Stimulated activated CD4-positive, alpha-beta T cell treated with anti-CD3 and anti-CD28 coated beads, Interleukin-4, amount 100 ng/mL, for 4 hours (primary cell): ENCODE measurements around the gene NEMP1.

Experiments used
- DNase-seq, 2 experiments: peaks; one replicate each; pipeline ENCODE4 v3.0.0-alpha.2; 2020

Gene NEMP1

DNA sequence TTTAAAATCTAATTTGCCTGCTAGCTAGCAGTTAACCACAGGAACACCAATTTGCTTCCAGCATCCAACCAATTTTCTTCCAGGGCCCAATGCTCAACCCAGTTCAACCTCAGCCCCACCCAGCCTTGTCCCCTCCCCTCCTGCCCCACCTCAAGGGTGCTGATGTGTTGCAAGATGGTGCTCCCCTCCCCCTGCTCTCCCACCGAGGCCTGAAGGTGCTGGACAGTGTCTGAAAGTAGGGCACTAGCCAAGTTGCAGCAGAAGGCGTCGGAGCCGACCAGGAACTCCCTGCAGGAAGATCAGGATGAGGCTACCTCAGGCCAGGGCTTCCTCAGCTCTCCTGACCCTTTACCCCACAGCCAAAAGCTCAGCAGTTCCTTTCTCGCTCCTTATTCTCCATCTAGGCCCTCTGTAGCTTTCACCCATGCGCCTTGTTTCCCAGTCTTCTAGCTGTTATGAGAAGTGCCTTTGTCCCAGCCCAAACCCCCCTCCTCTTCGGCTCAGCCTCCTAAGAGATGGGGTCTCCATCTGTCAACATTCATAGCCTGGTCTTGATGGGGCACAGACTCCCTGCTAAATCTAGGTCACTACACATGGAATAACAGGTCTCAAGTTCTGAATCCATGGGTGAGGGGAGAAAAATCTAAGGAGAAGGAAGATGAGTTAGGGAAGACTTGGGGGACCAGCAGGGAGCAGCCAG lies 29.0 kb upstream of the NEMP1 start:
- no peak for DNase-seq

- DNase-seq, result no peak
These were observed 27.6 kb upstream of the NEMP1 start for GRCh38 chr12:57106021-57106708.

- DNase-seq, result no peak
These were observed 26.6 kb upstream of the NEMP1 start for GRCh38 chr12:57105011-57105753.

DNA sequence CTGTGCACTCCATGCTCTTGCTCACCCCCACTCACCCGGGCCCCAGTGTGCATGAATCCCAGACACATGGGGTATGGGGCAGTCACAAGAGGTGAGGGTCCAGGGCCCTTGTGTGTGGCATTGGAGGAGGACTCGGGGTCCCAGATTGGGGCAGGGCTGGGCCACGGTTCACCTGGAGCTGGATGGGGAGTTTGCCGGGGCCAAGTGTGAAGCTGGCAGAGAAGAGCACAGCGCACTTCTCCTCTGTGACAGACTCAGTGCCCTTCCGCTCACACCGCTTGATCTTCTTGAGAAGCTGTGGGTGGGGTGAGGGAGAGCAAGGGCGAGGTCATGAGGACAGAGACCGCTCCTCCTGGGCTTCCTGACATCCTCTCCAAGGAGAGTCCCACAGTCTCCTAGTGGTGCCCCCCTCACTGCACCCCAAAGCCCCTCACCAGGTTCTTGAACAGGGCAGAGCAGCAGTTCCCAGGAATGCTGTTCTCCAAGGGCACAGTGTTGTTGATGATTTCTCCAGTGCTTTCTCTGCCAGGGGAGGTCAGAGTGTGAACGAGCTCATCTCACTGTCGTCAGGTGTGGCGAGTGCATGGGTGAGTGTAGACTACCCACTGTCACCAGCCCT lies 25.8 kb upstream of the NEMP1 start:
- no peak for DNase-seq

DNA sequence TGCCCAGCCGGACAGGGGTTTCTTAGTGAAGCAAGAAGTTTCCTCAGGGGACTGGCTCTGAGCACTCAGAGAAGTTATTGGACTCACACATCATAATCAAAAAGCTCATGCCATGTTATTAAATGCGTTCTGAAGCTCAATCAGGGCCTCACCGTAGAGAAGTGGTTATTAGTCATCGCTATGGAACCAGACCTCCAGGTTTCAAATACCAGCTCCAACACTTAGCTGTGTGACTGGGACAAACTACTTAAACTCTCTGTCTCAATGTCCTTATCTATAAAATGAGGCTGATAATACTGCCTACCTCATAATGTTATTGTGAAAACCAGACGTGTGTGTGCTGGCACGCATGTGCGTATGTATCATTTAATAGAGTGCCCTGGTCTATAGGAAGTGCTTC lies 25.3 kb upstream of the NEMP1 start:
- DNase-seq, result no peak

- no peak for DNase-seq
These were observed 23.5 kb upstream of the NEMP1 start for GRCh38 chr12:57101892-57102695.

GRCh38 chr12:57099766-57100165 lies 21.2 kb upstream of the NEMP1 start:
- DNase-seq, result no peak

- no peak for DNase-seq
These were observed 20.6 kb upstream of the NEMP1 start for GRCh38 chr12:57099047-57099714.

- no peak for DNase-seq
These were observed 20.0 kb upstream of the NEMP1 start for GRCh38 chr12:57098546-57098945.

DNA sequence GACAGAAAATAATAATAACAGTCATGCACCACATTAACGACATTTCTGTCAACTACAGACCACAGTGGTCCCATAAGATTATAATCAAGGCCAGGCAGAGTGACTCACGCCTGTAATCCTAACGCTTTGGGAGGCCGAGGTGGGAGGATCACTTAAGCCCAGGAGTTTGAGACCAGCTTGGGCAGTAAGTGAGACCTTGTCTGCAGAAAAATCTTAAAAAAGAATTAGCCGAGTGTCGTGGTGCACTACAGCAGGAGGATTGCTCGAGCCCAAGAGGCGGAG lies 18.9 kb upstream of the NEMP1 start:
- DNase-seq, result no peak

DNA sequence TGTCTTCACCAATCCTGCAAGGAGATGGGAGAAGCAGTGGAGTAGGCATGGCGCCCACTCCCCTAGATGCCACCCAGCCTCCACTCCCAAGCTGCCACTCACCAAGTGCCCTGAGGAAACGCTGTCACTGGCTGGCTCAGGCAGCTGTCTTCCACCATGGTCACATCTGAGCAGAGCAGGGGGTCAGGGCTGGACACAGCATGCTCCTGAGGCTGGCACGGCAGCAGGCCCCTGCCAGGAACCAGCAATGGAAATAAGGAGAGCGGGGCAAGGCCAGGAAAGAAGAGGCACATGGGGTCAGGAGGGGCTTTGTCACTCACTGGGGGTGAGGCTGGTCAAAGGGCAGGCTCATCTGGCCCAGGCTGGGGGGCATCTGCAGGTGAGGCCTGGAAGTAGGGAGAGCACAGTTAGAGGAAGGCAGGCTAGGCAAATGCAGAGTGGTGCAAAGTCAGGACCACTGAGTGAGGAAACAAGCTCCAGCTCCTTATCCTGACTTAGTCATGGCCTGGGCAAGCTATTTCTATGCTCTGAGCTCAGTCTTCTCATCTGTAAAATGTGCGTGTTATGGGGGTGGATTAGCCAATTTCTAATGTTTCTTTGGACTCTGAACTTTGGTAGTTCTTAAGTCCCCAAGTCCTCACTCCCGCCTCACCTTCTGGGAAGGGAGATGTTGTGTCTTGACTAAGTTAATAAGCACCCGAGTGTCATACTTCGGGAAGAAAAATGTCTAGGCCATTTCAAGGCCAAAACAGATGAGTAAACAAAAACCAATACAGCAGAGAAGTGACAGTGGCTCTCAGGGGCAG lies 18.4 kb upstream of the NEMP1 start:
- no peak for DNase-seq

GRCh38 chr12:57096099-57096572 lies 17.5 kb upstream of the NEMP1 start:
- no peak for DNase-seq

GRCh38 chr12:57095440-57095839 lies 16.8 kb upstream of the NEMP1 start:
- DNase-seq, result no peak

DNA sequence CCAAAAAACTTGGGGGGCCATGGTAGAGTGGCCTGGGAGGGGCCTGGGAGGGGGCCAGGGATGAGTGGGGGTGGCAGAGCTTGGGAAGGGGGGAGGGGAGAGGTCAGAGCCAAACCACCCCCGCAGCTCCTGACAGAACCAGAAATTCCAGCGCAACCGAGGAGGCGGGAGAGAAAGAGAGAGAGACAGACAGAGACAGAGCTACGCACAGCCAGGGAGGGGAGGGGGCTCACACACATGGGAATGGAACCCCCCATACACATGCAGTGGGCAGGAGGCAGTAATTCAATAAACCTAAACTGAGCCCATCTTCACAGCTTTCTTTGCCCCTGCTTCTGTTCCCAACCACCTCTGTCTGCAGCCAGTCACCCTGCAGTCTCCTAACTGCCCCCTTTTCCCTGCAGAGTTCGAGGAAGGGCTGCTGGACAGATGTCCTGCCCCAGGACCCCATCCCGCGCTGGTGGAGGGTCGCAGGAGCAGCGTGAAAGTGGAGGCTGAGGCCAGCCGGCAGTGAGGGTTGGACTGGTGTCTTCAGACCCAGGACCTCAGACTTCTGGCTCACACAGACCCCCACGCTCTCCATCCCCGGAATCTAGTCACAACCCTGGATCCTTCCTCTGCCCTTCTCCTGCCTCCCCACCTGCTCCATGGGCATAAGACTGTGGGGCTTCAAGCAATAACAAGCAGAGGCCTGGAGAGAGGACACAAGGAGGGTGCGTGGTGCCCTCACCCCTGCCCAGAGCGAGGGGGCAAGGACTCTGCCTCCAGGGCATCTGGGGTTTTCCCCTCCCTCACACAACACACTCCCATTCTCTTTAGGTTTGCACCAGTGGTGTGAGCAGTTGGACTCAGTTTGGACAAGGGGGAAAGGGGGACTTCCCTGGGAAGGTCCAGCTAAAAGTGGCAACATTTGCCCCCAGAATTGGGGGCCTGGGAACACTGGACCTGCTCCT lies 15.9 kb upstream of the NEMP1 start:
- DNase-seq, result no peak

DNA sequence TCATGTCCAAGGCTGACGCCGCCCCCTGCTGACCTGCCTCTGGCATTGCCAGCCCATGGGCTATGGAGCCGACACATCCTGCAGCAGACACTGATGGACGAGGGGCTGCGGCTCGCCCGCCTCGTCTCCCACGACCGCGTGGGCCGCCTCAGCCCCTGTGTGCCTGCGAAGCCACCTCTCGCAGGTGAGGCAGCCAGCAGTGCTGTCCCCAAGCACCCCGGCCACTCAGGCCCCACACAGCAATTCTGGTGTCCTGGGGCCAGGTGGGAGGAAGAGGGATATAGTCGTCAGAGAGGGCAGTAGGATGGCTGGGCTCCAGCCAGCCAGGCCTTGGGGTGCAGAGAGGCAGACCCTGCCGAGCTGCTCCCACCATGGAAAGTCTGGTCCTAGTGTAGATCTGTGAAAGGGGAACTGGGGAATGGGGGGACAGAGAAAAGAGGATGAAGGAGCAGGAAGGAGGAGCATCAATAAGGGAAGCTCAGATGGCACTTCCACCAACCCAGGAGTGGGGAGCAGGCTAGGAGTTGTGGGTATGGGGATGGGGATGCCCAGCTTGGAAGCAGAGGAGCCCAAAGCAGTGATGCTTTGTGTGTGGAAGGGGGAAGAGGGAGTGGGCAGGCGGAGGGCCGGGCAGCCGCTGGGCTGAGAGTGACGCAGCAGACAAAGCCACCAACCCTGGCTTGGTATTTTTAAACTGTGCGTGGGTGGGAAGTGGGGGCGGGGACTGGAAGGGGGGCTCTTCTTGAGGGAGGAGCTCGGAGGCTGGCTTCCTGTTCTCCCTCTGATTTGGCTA lies 15.0 kb upstream of the NEMP1 start:
- peak; percentile 78 to 82 for DNase-seq

GRCh38 chr12:57092876-57093414 lies 14.4 kb upstream of the NEMP1 start:
- DNase-seq, result no peak

DNA sequence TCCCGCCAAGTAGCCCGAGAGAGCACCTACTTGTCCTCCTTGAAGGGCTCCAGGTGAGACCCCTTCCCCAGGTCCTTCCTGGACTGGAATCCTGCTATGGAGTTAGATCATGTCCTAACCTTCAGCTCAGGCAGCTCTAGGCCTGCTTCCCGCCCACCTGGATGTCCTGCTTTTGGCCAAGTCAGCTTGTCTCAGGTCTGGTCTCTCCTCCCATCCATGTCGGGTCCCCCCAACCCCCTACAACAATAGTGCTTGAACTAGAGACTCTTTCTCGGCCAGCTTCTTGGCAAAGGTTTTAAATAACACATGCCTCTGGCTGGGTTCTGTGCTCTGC lies 13.9 kb upstream of the NEMP1 start:
- no peak for DNase-seq

DNA sequence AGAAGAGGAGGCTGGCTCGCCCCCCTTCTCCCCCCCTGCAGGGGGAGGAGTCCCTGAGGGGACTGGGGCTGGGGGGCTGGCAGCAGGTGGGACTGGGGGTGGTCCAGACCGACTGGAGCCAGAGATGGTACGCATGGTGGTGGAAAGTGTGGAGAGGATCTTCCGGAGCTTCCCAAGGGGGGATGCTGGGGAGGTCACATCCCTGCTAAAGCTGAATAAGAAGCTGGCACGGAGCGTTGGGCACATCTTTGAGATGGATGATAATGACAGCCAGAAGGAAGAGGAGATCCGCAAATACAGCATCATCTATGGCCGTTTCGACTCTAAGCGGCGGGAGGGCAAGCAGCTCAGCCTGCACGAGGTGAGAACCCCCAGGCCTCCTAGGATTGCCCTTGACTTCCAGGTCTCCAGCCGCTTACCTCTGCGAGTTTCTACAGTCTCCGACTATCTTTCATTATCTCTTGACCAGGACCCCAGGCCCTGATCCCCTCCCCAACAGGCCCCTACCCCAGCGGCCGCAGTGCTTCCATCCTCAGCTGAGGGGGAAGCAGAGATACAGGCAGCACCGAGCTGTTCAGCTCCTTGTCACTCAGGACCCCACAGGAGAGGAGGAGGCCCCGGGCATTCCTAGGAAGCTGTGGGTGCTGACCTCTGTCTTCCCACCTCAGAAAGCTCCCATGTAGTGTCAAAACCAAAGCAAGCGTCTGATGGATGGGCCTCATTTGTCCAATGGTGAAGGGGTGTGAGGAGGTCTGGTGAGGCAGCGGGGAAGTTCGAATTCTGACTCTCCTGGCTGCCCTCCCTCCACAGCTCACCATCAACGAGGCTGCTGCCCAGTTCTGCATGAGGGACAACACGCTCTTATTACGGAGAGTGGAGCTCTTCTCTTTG lies 13.3 kb upstream of the NEMP1 start:
- DNase-seq, result no peak
